ENCODE measurements around the gene PLD6.

- no peak for TF ChIP-seq CTCF (IDR thresholded peaks at IDR 0.05)
- TF ChIP-seq POLR2AphosphoS5 (IDR thresholded peaks at IDR 0.05), result no peak
- TF ChIP-seq EP300 (IDR thresholded peaks at IDR 0.05), result no peak
Observed at GRCh38 chr17:17220529-17220928, 14.4 kb upstream of the PLD6 start.
